GM21529 (cell line): ENCODE data around the gene LRRFIP1.
"Not testable (repeated sequence)": the region's sequence is repeated elsewhere in the genome, so short reads cannot be mapped to it uniquely, and the experiment has no call there.

Experiments
- ATAC-seq: cut with Tn5 transposase; IDR thresholded peaks from one replicate; pipeline ENCODE4 v1.9.1; 2021; ENCODE audit not compliant: unreplicated experiment

LRRFIP1 gene

GRCh38 chr2:237627441-237628246, at the start of gene LRRFIP1:
LRRFIP1 (plus strand) TSS chr2:237627587; CDS start chr2:237627645, 58 bp downstream.
- ATAC-seq, result no peak

GRCh38 chr2:237577956-237578870, 49.2 kb upstream of the LRRFIP1 start:
- ATAC-seq, result no peak

GRCh38 chr2:237581326-237581725, 46.1 kb upstream of the LRRFIP1 start:
- no peak for ATAC-seq

- ATAC-seq, result peak; percentile 69
These were observed 45.3 kb upstream of the LRRFIP1 start for GRCh38 chr2:237581751-237582746.

DNA sequence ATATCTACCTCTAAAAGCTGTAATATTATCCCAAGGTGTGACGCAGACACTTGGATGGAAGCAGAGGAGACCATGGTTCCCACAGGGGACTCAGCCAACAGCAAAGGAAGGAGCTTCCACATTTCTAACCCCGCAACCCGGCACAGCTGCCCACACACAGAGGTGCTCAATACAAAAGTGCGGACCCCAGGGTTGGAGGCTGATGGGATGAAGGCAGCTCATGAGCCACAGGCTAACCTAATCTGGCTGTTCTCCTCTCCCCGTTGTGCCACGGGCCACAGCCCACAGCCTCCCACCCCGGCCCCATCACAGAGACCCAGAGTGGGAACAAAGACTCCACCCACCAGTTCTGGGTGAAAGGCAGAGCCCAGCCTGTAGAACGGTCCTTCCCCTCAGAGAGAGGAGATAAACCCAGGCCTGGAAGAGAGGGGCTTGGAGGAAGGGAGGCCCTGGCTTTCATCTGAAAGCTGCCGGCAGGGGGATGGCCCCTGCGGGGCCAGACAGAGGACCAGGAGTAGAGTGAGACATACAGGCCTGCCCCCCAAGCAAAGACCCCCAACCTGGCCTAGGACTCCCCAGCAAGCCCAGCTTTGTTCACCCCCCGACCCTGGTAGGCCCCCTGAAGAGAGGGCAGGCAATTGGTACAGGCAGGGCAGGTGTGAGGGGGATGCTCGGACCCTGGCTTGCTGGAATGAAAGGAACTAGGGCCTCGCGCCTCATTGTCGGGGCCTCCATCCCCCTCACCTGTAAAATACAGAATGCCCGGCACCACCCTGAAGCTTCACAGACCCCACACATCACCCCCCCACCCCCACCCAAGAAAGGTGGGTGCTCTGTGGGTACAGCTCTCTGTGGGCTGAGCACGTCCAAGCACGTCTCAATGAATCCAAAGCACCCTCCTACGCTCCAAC, 43.7 kb upstream of the LRRFIP1 start:
- ATAC-seq, result no peak

DNA sequence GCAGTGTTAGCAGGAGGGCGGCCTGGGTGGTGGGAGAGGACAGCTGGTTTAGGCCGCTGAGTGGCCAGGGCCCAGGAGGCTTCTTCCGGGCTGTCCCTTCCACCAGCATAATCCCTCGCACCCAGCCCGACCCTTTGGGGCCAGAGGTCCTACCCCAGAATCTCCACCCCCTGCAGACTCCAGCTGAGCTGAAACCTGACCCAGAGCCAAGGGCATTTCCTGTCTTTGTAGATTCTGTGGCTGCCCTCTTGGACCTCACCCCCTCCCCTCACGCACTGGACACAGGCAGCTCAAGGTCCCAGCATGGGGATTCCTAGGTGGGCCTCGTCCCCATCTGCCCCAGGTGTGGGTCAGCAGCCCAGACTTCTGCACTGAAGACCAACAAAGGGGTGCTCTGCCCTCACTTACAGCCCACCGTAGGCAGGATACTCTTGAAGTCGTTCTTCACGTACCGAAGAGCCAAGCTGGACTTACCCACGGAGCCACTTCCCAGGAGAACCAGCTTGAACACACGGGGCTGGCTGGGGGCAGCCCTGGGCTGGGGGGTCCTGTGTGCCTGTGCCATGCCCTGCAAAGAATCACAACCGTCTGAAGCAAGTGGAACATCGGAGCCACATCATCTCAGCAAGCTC, 41.7 kb upstream of the LRRFIP1 start:
- no peak for ATAC-seq

DNA sequence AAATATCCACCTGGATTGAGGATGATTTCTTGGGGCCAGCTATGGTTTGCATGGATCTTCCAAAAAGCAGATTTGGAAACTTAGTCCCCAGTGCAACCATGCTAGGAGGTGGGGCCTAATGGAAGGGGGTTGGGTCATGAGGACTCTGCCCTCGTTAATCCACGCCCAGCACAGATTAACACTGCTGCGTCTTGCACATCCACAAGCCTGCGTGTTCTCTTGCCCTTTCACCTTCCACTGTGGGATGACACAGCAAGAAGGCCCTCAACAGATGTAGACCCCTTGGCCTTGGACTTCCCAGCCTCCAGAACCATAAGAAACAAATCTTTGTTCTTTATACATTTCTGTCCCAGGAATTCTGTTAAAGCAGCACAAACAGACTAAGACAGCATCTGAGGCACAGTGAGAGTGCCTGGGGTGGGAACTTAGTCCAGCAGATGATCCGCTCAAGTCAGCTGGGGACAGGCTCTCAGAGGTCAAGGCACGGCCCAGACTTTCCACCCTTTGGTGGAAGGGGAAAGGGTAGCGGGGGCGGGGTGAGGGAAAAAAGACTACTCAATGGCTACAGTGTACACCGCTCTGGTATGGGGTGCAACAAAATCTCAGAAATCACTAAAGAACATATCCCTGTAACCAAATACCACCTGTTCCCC, 39.2 kb upstream of the LRRFIP1 start:
- no peak for ATAC-seq

DNA sequence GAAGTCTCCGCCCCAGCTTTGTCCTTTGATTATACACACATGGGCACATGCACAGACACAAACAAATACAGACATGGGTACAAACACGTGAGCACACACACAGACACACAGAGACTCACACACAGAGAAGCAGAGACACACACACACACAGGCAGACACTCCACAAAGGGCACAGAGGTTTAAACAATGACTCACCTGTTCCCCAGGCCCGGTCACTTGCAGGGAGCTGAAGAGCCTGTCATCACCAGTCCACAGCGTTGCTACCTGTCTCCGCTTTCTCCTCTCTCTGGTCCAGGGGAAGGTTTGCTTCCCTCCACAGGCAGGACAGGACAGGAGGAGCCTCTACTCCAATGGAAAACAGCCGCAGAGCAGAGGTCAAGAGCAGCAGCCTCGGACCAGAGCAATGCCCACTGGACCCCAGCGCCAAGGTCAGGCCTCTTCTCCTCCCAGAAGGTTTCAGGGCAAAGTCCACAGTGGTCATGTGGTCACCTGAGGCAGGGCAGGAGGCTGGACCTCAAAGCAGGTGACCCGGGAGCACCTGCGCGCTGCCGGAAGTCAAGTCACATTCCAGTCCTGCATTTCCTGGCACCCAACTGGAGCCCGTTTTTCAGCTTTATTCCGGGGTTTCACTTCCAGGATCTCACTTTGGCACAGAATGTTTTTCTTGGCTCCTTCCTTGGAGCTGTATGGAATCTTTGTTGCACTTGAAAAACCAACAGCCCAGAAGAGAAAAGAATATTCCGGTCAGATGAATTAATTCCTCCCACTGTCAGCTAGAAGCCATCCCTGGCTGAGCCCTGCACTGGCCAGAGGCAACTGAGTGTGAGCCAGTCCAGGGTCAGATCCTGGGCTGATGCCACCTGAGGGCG, 36.9 kb upstream of the LRRFIP1 start, which contains the start of gene RAB17:
TSS of gene RAB17 (minus strand) at position 463 of the 869 bp plus-strand sequence. CDS start 4,580 bp downstream, outside the sequence.
- ATAC-seq, result no peak

GRCh38 chr2:237591141-237591881, 36.1 kb upstream of the LRRFIP1 start:
- ATAC-seq, result no peak

DNA sequence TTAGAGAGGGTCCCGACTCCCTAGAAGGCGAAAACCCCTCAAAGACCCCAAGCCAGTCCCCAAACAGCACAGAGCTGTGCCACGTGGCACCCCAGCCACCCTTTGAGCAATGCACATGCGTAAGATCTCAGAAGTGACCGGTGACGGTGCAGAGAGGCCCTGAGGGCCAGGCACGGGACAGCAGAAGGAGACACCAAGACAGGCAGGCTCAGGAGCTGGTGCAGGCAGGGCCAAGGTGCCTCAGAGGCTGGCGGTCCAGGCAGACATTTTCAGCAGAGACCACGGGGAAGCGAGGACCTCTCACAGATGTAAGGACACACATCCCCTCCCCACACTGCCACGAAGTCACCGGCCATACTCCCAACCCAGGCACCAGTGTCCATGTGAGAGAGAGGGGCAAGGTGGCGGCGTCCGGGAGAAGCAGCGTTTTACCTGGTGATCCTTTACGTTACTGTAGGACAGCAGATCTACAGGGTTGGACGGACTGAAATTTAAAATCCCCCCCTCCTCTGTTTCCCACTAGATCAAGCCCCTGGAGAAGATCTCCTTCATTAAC, 34.9 kb upstream of the LRRFIP1 start:
- ATAC-seq, result no peak

GRCh38 chr2:237593036-237593435, 34.4 kb upstream of the LRRFIP1 start:
- ATAC-seq, result no peak

GRCh38 chr2:237593596-237594320, 33.6 kb upstream of the LRRFIP1 start:
- ATAC-seq, result no peak

DNA sequence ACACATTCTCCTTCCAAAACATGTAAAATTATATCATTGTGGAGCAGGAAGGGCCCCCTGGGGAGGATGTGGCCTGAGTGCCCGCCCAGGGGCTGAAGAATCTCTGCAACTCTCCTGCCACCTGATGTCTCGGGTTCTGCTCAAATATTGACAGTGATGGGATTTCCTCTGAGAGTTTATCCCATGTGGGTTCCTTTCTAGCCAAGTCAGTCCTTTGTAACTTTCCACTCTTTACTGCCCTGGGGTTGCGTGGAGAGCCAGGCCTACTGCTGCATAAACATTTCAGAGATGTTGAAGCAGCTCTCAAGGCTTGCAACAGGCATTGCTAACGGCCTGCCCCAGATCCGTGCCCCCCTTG, 32.9 kb upstream of the LRRFIP1 start:
- ATAC-seq, result no peak

DNA sequence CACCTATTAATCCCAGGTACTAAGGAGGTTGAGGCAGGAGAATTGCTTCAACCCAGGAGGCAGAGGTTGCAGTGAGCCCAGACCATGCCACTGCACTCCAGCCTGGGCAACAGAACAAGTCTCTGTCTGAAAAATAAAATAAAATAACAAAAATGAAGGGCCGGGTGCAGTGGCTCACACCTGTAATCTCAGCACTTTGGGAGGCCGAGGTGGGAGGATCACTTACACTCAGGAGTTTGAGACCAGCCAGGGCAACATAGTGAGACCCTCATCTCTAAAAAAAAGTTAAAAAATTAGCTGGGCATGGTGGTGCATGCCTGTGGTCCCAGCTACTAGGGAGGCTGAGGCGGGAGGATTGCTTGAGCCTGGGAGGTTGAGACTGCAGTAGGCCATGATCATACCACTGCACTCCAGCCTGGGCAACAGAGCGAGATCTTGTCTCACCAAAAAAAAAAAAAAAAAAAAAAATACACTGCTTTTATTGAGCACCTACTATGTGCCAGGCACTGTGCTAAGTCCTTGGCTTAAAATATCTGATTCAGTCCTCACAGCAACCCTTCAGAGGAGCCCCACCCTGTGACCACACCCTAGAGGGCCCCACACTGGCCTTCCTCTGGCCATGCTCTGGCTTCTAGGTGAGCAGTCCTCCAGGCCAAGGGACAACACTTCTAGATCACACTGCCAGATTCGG, 31.4 kb upstream of the LRRFIP1 start:
- not testable (repeated sequence) for ATAC-seq

DNA sequence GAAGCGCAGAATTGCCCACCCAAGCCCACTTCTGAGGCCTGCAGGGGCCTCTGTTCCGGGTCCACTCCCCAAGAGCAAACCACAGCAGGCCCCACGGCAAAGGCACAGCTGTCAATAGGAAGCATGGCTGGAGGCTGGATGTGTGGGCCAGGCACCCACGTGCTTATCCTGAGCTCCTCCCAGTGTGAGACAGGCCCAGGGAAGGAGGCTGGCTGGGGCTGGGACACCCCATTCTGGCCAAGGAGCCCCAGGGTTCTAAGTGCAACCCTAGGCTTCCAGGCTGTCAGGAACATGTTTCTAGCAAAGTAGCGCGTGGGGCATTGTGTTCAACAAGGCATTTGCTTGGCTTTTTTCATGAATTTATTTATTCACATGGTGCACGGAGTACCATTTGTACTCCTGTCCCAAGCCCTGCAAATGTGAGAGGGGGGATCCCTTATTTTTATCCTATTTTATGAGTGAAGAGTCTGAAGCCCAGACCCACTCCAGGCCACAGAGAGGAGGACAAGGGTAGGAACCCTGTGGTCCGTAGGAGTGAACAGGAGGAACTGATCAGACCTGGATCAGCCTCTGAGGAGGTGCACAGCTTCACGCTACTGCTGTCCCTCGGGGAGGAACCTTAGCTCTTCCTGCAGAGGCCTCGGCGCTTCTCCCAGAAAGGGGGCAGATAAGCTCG, 30.7 kb upstream of the LRRFIP1 start:
- no peak for ATAC-seq
